Endothelial cell of umbilical vein (primary cell): ENCODE measurements around the gene ATP8B3. TPM values are rescaled to one million over a fixed set of nuclear protein-coding genes. Genes with fewer than 3 reads are reported as not detected.

Experiments used
- BruUV-seq: library from RNA; stranded (reverse); fragments of 400-500 nt; replicated peaks from 2 replicates; lab custom pipeline; 2021; lab: Mats Ljungman, UMichigan
- CTCF ChIA-PET: fragments of 300-600, 350-600 bp; sonication (Branson Sonifier 250); formaldehyde crosslinking; loops from one replicate; lab custom pipeline; 2021; ENCODE audit warnings: antibody characterized with exemption, inconsistent platforms; lab: Charles Lee
- POLR2A ChIA-PET: fragments of 300-600, 350-600 bp; sonication (Branson Sonifier 250); formaldehyde crosslinking; loops from one replicate; lab custom pipeline; 2021; ENCODE audit warnings: antibody characterized with exemption, inconsistent platforms; lab: Charles Lee
- DNase-seq: peaks from one replicate; pipeline ENCODE4 v3.0.0-alpha.2; 2011; ENCODE audit warnings: low read depth, low spot score
- FAIRE-seq: peaks from 2 replicates; lab custom pipeline; 2011; peaks lifted over from hg19 to GRCh38; lab: Jason Lieb, UNC
- H2AFZ ChIP-seq: 2 replicates; pipeline ENCODE4 v1.6.0; 2012; ENCODE audit warnings: low read depth, low read length, control low read depth, inconsistent platforms
- H3K27ac ChIP-seq: 2 replicates; pipeline ENCODE4 v1.5.1; 2011; ENCODE audit warnings: low read depth, mild to moderate bottlenecking, control low read depth, low read length, moderate library complexity; ENCODE audit not compliant: insufficient read depth
- H3K27me3 ChIP-seq, 2 experiments: 2 replicates each; pipeline versions ENCODE4 v1.6.0 to v1.6.1; 2011; ENCODE audit warnings: low read length in 2 of 2, mixed read lengths in 1 of 2; ENCODE audit not compliant: control insufficient read depth in 2 of 2, insufficient read depth in 2 of 2
- H3K36me3 ChIP-seq, 2 experiments: 2 replicates in 1 of 2; 3 replicates in 1 of 2; pipeline ENCODE4 v1.5.1; 2011; ENCODE audit warnings: low read length in 2 of 2, mild to moderate bottlenecking in 1 of 2, moderate library complexity in 1 of 2; ENCODE audit not compliant: control insufficient read depth in 2 of 2, insufficient read depth in 2 of 2; ENCODE audit errors: extremely low read depth in 1 of 2
- H3K4me1 ChIP-seq: 3 replicates; pipeline ENCODE4 v1.5.1; 2011; ENCODE audit warnings: mild to moderate bottlenecking, low read length; ENCODE audit not compliant: control insufficient read depth, insufficient read depth; ENCODE audit errors: extremely low read depth
- H3K4me2 ChIP-seq: 2 replicates; pipeline ENCODE4 v1.6.1; 2011; ENCODE audit warnings: low read length, control low read depth, mixed read lengths; ENCODE audit not compliant: insufficient read depth
- H3K4me3 ChIP-seq, 3 experiments: fragments of 200-600 bp in 1 of 3; sonication (generic), shearing (Covaris generic) in 1 of 3; replicated peaks in 1 of 3; 2 replicates each; pipeline ENCODE4 v1.5.1; 2011 to 2016; ENCODE audit warnings: control low read depth in 3 of 3, low read length in 3 of 3, mild to moderate bottlenecking in 2 of 3, inconsistent platforms in 1 of 3, low read depth in 1 of 3, moderate library complexity in 1 of 3; ENCODE audit not compliant: insufficient read depth in 1 of 3
- H3K79me2 ChIP-seq: 2 replicates; pipeline ENCODE4 v1.6.0; 2012; ENCODE audit warnings: low read length, inconsistent platforms; ENCODE audit not compliant: control insufficient read depth, insufficient read depth
- H3K9ac ChIP-seq: replicated peaks from 2 replicates; pipeline ENCODE3; 2011; ENCODE audit warnings: low read length, control low read depth; ENCODE audit not compliant: insufficient read depth; ENCODE audit errors: extremely low read depth
- H3K9me1 ChIP-seq: replicated peaks from 3 replicates; pipeline ENCODE4 v1.6.0; 2011; ENCODE audit warnings: mild to moderate bottlenecking, low read length; ENCODE audit not compliant: control insufficient read depth, insufficient read depth; ENCODE audit errors: extremely low read depth
- H3K9me3 ChIP-seq: replicated peaks from 2 replicates; pipeline ENCODE4 v1.5.1; 2012; ENCODE audit warnings: low read length, inconsistent platforms; ENCODE audit not compliant: control insufficient read depth, insufficient read depth
- H4K20me1 ChIP-seq: replicated peaks from 2 replicates; pipeline ENCODE3; 2011; ENCODE audit warnings: mild to moderate bottlenecking, low read length; ENCODE audit not compliant: control insufficient read depth, insufficient read depth; ENCODE audit errors: extremely low read depth
- CTCF ChIP-seq, 2 donors: IDR thresholded peaks; 1 replicate in 1 of 2; 2 replicates in 1 of 2; pipeline ENCODE4 v1.5.1; 2011; ENCODE audit warnings: low read length in 2 of 2, mild to moderate bottlenecking in 2 of 2, moderate library complexity in 2 of 2, control low read depth in 1 of 2, inconsistent platforms in 1 of 2, low read depth in 1 of 2; ENCODE audit not compliant: insufficient read depth in 1 of 2; ENCODE audit errors: extremely low read depth in 1 of 2
- EZH2 ChIP-seq: IDR thresholded peaks from 2 replicates; pipeline ENCODE4 v1.6.1; 2012; ENCODE audit warnings: borderline replicate concordance, low read depth, mild to moderate bottlenecking, moderate library complexity, low read length, inconsistent platforms; ENCODE audit not compliant: severe bottlenecking
- FOS ChIP-seq: IDR thresholded peaks from 2 replicates; pipeline ENCODE4 v1.6.1; 2011; ENCODE audit warnings: mild to moderate bottlenecking, low read length, moderate library complexity, borderline replicate concordance; ENCODE audit not compliant: insufficient read depth
- GATA2 ChIP-seq: IDR thresholded peaks from 2 replicates; pipeline ENCODE4 v1.7.0; 2011; ENCODE audit warnings: low read depth, mild to moderate bottlenecking, moderate library complexity, mixed read lengths, low read length; ENCODE audit not compliant: insufficient read length, insufficient read depth
- JUN ChIP-seq: IDR thresholded peaks from 2 replicates; pipeline ENCODE4 v1.6.1; 2011; ENCODE audit warnings: borderline replicate concordance, low read depth; ENCODE audit not compliant: insufficient read length, insufficient read depth
- MAX ChIP-seq: IDR thresholded peaks from 2 replicates; pipeline ENCODE4 v1.6.1; 2011; ENCODE audit not compliant: insufficient read depth, insufficient read length
- MYC ChIP-seq: IDR thresholded peaks from one replicate; pipeline ENCODE4 v1.6.1; 2011; ENCODE audit warnings: mild to moderate bottlenecking, low read depth, low read length
- POLR2A ChIP-seq: IDR thresholded peaks from 2 replicates; pipeline ENCODE4 v1.6.1; 2012; ENCODE audit warnings: low read depth, mild to moderate bottlenecking, control low read depth, low read length
- POLR2AphosphoS5 ChIP-seq: IDR thresholded peaks from 2 replicates; pipeline ENCODE4 v1.6.1; 2012; ENCODE audit warnings: low read depth, mild to moderate bottlenecking, control low read depth, low read length, moderate library complexity; ENCODE audit not compliant: insufficient read depth
- dilution Hi-C: fragments of 300-500 bp; cut with MboI; formaldehyde crosslinking; loops from one replicate; pipeline ENCODE4 v1.15.0; 2019; ENCODE audit warnings: low sequenced_read_pairs; ENCODE audit not compliant: extremely low pct_ligation_motif_present
- intact Hi-C: fragments of 100-400 bp; cut with micrococcal nuclease; formaldehyde crosslinking; loops from one replicate; pipeline ENCODE4 v1.10.0; 2022
- polyA plus RNA-seq, 4 experiments: library from polyadenylated mRNA; depleted of rRNA in 3 of 4; stranded (reverse) in 3 of 4; unstranded in 1 of 4; fragments of >200 nt; gene quantifications; 2 replicates each; pipeline versions ENCODE4 v1.2.1 to v1.2.3, GENCODE V29; 2011 to 2012; ENCODE audit warnings: missing spikeins in 1 of 4
- total RNA-seq: library from RNA; stranded (reverse); gene quantifications from 2 replicates; pipeline ENCODE4 v1.2.3, GENCODE V29; 2021

Gene ATP8B3
- total and polyA plus RNA-seq, 2 donors (not counting 3 experiments of a cell fraction or from before 2014, with no cell fraction given), result 1.1 to 7.3 TPM

DNA sequence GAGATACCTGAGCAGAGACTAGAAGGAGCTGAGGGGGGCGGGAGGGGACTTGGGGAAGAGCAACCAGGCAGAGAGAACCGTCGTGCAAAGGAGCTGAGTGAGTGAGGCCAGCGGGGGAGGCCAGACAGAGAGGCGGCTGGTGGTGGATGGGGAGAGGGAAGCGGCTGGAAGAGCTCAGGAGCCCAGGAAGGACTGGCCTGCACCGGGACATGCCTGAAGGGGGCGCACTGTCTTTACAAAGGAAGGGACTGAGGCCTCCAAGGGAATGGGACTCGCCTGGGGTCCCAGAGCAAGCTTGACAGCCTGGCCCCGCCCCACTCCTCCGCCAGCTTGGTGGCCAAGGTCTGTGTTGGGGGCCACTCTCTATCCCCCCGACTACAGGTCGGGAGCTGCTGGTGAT lies 43.8 kb downstream of the ATP8B3 start:
- TF ChIP-seq POLR2A, result no peak
- no peak for TF ChIP-seq MYC
- TF ChIP-seq GATA2, result no peak
- no peak for TF ChIP-seq POLR2AphosphoS5
- TF ChIP-seq EZH2, result no peak
- no peak for TF ChIP-seq MAX
- TF ChIP-seq FOS, result no peak
- TF ChIP-seq CTCF (IDR thresholded peaks at IDR 0.05; ENCODE audit: extremely low read depth in 1 of 2, insufficient read depth in 1 of 2, low read depth in 1 of 2, low read length in 2 of 2), result peak; percentile 18 to 37
- no peak for TF ChIP-seq JUN
- H3K36me3 ChIP-seq, result no peaks in the 10 kb centered on the region
- no peak overlapping the region for H3K4me3 ChIP-seq
- CTCF ChIA-PET, result interaction anchor here (0.7 to 4.4 kb wide), 21 partner anchors 10 to 303 kb away, joined by 3 to 106 read pairs (median 5); no protein-coding TSS in a partner anchor
- no peaks in the 10 kb centered on the region for H3K4me1 ChIP-seq
- FAIRE-seq (no peak), DNase-seq (no peak)
- no peak overlapping the region for H3K9ac ChIP-seq
- no peaks in the 10 kb centered on the region for H3K9me1 ChIP-seq
- H3K9me3 ChIP-seq, result no peaks in the 10 kb centered on the region
- H3K27me3 ChIP-seq, result peaks cover 38 to 39% of the 10 kb centered on the region in 2 experiments
- BruUV-seq, result no TSS peak
- no peak overlapping the region for H2AFZ ChIP-seq
- POLR2A ChIA-PET, result no interaction called here
- H3K4me2 ChIP-seq, result no peak overlapping the region
- dilution Hi-C loops, result no loop called here
- no peaks in the 10 kb centered on the region for H3K79me2 ChIP-seq
- intact Hi-C loops, result loop anchor here (5.0 kb wide), 1 partner anchor 146 kb away; no protein-coding TSS in a partner anchor
- H3K27ac ChIP-seq, result no peak overlapping the region
- no peaks in the 10 kb centered on the region for H4K20me1 ChIP-seq
